Endodermal cell (in vitro differentiated cells): ENCODE measurements around the gene ZFP91. TPM values are rescaled to one million over a fixed set of nuclear protein-coding genes. Genes with fewer than 3 reads are reported as not detected.

Source experiments
- DNase-seq: peaks from one replicate; pipeline ENCODE4 v3.0.0-alpha.2; 2017
- H3K27ac ChIP-seq: 2 replicates; pipeline ENCODE4 v1.5.1; 2013; ENCODE audit warnings: mild to moderate bottlenecking, low read depth, low read length, moderate library complexity
- H3K27me3 ChIP-seq: 2 replicates; pipeline ENCODE4 v1.6.1; 2013; ENCODE audit warnings: mild to moderate bottlenecking, low read length, moderate library complexity; ENCODE audit not compliant: insufficient read depth, control insufficient read depth, poor library complexity, severe bottlenecking
- H3K36me3 ChIP-seq: 2 replicates; pipeline ENCODE4 v1.7.0; 2013; ENCODE audit warnings: mild to moderate bottlenecking, low read length, moderate library complexity; ENCODE audit not compliant: control insufficient read depth, insufficient read depth
- H3K4me1 ChIP-seq: one replicate; pipeline ENCODE4 v1.7.0; 2013; ENCODE audit warnings: low read length; ENCODE audit not compliant: control insufficient read depth, insufficient read depth
- H3K4me3 ChIP-seq: 2 replicates; pipeline ENCODE4 v1.5.1; 2013; ENCODE audit warnings: mild to moderate bottlenecking, low read length, moderate library complexity
- H3K9ac ChIP-seq: 2 replicates; pipeline ENCODE4 v1.6.1; 2013; ENCODE audit warnings: mild to moderate bottlenecking, low read length, moderate library complexity; ENCODE audit not compliant: poor library complexity, severe bottlenecking; ENCODE audit errors: extremely low read depth
- H3K9me3 ChIP-seq: 2 replicates; pipeline ENCODE4 v1.6.1; 2013; ENCODE audit warnings: mild to moderate bottlenecking, low read length, moderate library complexity; ENCODE audit not compliant: control insufficient read depth
- H3K27ac Mint-ChIP-seq: 2 replicates; pipeline ENCODE4 v1.8.0; 2020; ENCODE audit warnings: mixed read lengths
- H3K27me3 Mint-ChIP-seq: 2 replicates; pipeline ENCODE4 v1.8.0; 2021; ENCODE audit warnings: mild to moderate bottlenecking, mixed read lengths; ENCODE audit not compliant: insufficient read depth
- H3K36me3 Mint-ChIP-seq: 2 replicates; pipeline ENCODE4 v1.8.0; 2020; ENCODE audit warnings: low read depth, mixed read lengths
- H3K4me1 Mint-ChIP-seq: 2 replicates; pipeline ENCODE4 v1.8.0; 2020; ENCODE audit warnings: mixed read lengths
- H3K4me3 Mint-ChIP-seq: 2 replicates; pipeline ENCODE4 v1.8.0; 2020; ENCODE audit warnings: mild to moderate bottlenecking, moderate library complexity, mixed read lengths
- H3K9me3 Mint-ChIP-seq: 2 replicates; pipeline ENCODE4 v1.8.0; 2020; ENCODE audit warnings: mild to moderate bottlenecking, mixed read lengths
- WGBS, 2 experiments: methylation state at CpG; one replicate each; pipeline versions ENCODE4 v1.1.5 to v1.1.7; 2013; ENCODE audit warnings: missing lambda C conversion rate in 2 of 2, mixed read lengths in 1 of 2; ENCODE audit not compliant: insufficient coverage in 1 of 2, insufficient read length in 1 of 2; 5-methylcytosine and 5-hydroxymethylcytosine counted together
- total RNA-seq, 2 donors: library from RNA; stranded (reverse); fragmentation: NEBNext Ultra II Directional in 1 of 2; extraction: Animal tissue kit (Norgen Biotek cat#: 25700) in 1 of 2; gene quantifications; 2 replicates in 1 of 2; 3 replicates in 1 of 2; pipeline ENCODE4 v1.2.1, GENCODE V29; 2021
- TF ChIP-seq, protein P1 (sequence below): fragments of 200-600 bp; sonication (generic); conservative IDR thresholded peaks from 2 replicates; pipeline ENCODE4 v1.5.0; 2021; ENCODE audit warnings: antibody characterized with exemption, mild to moderate bottlenecking

The ZFP91 gene
- total RNA-seq, 2 donors from 2014 or later: 28.0 to 31.0 TPM

DNA sequence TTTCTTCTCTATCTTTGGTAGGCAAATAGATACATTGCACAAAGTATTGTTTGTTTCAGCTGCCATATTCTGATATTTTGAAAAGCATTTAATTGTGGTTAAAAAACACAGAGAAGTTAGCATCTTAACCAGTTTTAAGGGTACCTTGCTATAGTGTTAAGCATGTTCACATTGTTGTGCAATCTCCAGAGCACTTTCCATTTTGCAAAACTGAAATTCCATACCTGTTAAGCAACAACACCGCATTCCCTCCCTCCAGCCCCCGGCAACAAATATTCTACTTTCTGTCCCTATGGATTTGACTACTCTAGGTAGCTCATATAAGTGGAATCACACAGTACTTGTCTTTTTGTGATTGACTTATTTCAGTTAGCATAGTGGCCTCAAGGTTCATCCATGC lies 77.5 kb downstream of the ZFP91 start:
- H3K27me3 Mint-ChIP-seq: peaks cover 7% of the 10 kb centered on the region
- DNase-seq: no peak
- peaks cover 6% of the 10 kb centered on the region for H3K4me1 Mint-ChIP-seq
- H3K36me3 ChIP-seq: no peaks in the 10 kb centered on the region
- H3K27me3 ChIP-seq: no peaks in the 10 kb centered on the region
- no peak overlapping the region for H3K27ac Mint-ChIP-seq
- no peak overlapping the region for H3K4me3 ChIP-seq
- no peaks in the 10 kb centered on the region for H3K9me3 ChIP-seq
- no peak overlapping the region for H3K4me3 Mint-ChIP-seq
- no peak overlapping the region for H3K27ac ChIP-seq
- TF ChIP-seq, protein P1, sequence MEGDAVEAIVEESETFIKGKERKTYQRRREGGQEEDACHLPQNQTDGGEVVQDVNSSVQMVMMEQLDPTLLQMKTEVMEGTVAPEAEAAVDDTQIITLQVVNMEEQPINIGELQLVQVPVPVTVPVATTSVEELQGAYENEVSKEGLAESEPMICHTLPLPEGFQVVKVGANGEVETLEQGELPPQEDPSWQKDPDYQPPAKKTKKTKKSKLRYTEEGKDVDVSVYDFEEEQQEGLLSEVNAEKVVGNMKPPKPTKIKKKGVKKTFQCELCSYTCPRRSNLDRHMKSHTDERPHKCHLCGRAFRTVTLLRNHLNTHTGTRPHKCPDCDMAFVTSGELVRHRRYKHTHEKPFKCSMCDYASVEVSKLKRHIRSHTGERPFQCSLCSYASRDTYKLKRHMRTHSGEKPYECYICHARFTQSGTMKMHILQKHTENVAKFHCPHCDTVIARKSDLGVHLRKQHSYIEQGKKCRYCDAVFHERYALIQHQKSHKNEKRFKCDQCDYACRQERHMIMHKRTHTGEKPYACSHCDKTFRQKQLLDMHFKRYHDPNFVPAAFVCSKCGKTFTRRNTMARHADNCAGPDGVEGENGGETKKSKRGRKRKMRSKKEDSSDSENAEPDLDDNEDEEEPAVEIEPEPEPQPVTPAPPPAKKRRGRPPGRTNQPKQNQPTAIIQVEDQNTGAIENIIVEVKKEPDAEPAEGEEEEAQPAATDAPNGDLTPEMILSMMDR: no peak
- 90 to 100% methylated on average over 2 of the region's 2 CpGs for WGBS, 2 experiments
- no peaks in the 10 kb centered on the region for H3K9me3 Mint-ChIP-seq
- H3K9ac ChIP-seq: no peak overlapping the region
- no peaks in the 10 kb centered on the region for H3K4me1 ChIP-seq
- H3K36me3 Mint-ChIP-seq: no peaks in the 10 kb centered on the region

DNA sequence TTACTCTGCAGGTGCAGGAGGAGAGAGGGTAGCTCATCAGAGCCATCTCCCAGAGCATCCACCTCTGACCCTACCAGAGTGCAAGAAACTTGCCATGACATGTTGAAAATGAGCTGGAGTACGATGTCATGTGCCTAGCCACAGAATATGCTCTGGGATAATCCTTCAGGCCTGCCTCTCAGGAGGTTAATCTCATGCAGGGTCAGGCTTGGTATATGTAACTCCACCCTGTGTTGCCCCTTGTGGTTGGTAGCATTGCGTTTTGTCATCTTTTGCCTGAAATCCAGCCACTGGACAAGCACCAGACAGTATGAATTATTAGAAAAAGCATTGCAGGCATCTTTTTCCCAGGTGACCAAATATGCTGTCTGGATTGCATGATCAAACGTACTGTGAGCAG lies 79.8 kb downstream of the ZFP91 start:
- Mint-ChIP-seq H3K27me3 (peaks cover 7% of the 10 kb centered on the region), H3K4me3 (no peak overlapping the region), H3K9me3 (no peaks in the 10 kb centered on the region), H3K4me1 (no peaks in the 10 kb centered on the region), H3K36me3 (no peaks in the 10 kb centered on the region), H3K27ac (no peak overlapping the region)
- H3K9me3 ChIP-seq: no peaks in the 10 kb centered on the region
- TF ChIP-seq, protein P1: no peak
- H3K9ac ChIP-seq: no peak overlapping the region
- WGBS, 2 experiments: 67 to 100% methylated on average over 3 of the region's 3 CpGs
- no peak overlapping the region for H3K4me3 ChIP-seq
- no peaks in the 10 kb centered on the region for H3K36me3 ChIP-seq
- H3K27ac ChIP-seq: no peak overlapping the region
- H3K27me3 ChIP-seq: no peaks in the 10 kb centered on the region
- H3K4me1 ChIP-seq: no peaks in the 10 kb centered on the region
- no peak for DNase-seq

DNA sequence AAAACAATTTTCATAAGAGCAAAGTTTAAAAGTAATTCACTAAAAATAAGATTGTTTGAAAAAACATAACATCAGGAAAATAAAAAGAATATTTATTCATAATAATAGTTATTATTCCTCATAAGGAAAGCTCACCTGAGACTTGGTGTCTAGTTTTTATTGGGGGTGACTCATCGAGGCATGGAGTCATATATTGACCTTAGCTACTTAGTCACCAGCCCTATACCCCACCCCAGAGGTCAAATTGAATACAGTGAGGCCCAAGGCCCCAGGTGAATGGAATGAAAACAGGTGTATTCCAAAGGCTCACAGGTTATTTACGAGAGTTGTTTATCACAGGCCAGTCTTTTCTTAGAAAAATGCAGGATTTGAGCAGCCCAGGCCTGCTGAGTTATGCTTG lies 80.5 kb downstream of the ZFP91 start:
- H3K9ac ChIP-seq: no peak overlapping the region
- H3K4me1 ChIP-seq: no peaks in the 10 kb centered on the region
- H3K27me3 ChIP-seq: no peaks in the 10 kb centered on the region
- H3K4me1 Mint-ChIP-seq: no peaks in the 10 kb centered on the region
- peaks cover 2% of the 10 kb centered on the region for H3K9me3 Mint-ChIP-seq
- H3K4me3 ChIP-seq: no peak overlapping the region
- H3K4me3 Mint-ChIP-seq: no peak overlapping the region
- H3K27ac Mint-ChIP-seq: no peak overlapping the region
- no peaks in the 10 kb centered on the region for H3K36me3 ChIP-seq
- TF ChIP-seq, protein P1: no peak
- no peak overlapping the region for H3K27ac ChIP-seq
- no peaks in the 10 kb centered on the region for H3K36me3 Mint-ChIP-seq
- DNase-seq: no peak
- 50 to 65% methylated on average over 1 to 2 of the region's 2 CpGs for WGBS, 2 experiments
- H3K27me3 Mint-ChIP-seq: peaks cover 6% of the 10 kb centered on the region
- no peaks in the 10 kb centered on the region for H3K9me3 ChIP-seq
